ENCODE data around the gene ANKRA2.
"Not testable (repeated sequence)": the region's sequence is repeated elsewhere in the genome, so short reads cannot be mapped to it uniquely, and the experiment has no call there.

The ANKRA2 gene

DNA sequence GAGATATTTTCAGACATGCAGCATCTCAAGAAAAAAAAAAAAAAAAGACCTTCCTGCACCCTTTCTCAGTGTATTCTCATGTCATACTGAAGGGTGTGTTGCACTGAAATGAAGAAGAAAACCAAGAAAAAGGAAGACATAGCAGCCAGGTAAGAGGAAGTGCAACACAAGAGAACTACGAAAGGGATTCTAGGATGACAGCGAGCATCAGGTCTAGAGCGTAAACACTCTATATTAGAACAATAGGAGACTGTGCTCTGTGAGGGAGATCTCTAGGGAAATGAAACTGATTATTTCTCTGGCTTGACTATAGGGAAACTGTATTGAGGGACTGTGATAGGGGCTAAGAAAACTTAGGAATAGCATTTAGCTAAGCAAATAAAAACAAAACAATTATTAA, 37.2 kb downstream of the ANKRA2 start:
- Histone ChIP-seq H3K27ac (ENCODE audit: low read length) (no peak overlapping the region), H3K4me1 (ENCODE audit: control insufficient read depth, insufficient read depth, low read length) (no peaks in the 10 kb centered on the region), H3K9me3 (ENCODE audit: control insufficient read depth, insufficient read depth, low read length) (no peaks in the 10 kb centered on the region), H3K4me3 (ENCODE audit: low read length) (no peak overlapping the region), H3K36me3 (ENCODE audit: control insufficient read depth, insufficient read depth, low read length) (no peaks in the 10 kb centered on the region), H3K27me3 (ENCODE audit: control insufficient read depth, insufficient read depth, low read length) (no peaks in the 10 kb centered on the region)
- no CpG with 5 or more reads among the region's 3 CpGs for WGBS (ENCODE audit: insufficient coverage, insufficient read length)
- no peak for DNase-seq (ENCODE audit: low read depth, low spot score)

DNA sequence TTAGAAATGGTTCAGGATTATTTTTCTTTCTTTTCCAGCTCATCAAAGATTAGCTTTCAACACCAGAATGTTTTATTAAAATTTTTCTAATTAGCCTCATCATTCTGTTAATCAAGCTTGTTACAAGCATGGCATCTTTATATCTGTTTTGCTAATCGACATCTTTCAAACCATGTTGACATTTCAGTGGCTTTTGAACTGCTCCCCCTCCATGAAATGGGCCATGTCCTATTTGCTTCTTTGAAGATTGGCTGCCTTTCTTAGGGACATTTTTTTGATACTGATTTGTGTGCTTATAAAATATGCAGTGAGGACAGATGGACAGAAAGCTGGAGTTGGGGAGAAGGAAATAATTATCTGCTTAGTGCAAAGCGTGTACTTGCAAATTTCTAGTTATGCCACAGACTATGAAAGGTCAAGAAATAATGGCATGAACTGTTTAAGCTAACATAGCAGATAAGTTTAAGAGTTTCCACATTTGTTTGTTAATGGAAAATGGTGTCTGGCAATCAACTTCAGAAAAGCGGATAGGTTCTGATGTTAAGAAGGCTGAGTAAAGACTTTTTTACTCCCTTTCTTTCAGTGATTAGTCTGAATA, 39.7 kb downstream of the ANKRA2 start:
- no peak overlapping the region for H3K4me3 ChIP-seq (ENCODE audit: low read length)
- WGBS (ENCODE audit: insufficient coverage, insufficient read length), result no CpG with 5 or more reads among the region's 3 CpGs
- no peak for DNase-seq (ENCODE audit: low read depth, low spot score)
- no peaks in the 10 kb centered on the region for H3K36me3 ChIP-seq (ENCODE audit: control insufficient read depth, insufficient read depth, low read length)
- no peaks in the 10 kb centered on the region for H3K4me1 ChIP-seq (ENCODE audit: control insufficient read depth, insufficient read depth, low read length)
- no peaks in the 10 kb centered on the region for H3K9me3 ChIP-seq (ENCODE audit: control insufficient read depth, insufficient read depth, low read length)
- H3K27ac ChIP-seq (ENCODE audit: low read length), result no peak overlapping the region
- H3K27me3 ChIP-seq (ENCODE audit: control insufficient read depth, insufficient read depth, low read length), result no peaks in the 10 kb centered on the region

DNA sequence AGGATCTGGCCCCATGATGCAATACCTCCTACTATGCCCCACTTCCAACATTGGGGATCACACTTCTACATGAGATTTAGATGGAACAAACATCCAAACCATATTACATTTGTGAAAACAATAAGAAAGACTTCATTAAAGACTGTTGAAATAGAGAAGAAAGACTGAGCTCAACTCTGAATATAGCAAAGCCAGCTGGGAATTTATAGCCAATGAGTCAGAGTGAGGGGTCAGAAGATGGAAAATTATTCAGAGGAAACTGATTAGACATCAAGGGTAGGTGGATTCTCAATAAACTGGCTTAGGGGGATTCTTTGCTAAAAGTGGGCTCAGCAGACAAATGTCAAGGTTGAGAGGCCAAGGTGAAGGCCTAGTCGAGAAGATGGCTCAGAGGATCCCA, 41.6 kb downstream of the ANKRA2 start:
- H3K4me1 ChIP-seq (ENCODE audit: control insufficient read depth, insufficient read depth, low read length), result peaks cover 1% of the 10 kb centered on the region; the same call in 1 of the 2 replicates
- no peak overlapping the region for H3K4me3 ChIP-seq (ENCODE audit: low read length)
- no peaks in the 10 kb centered on the region for H3K9me3 ChIP-seq (ENCODE audit: control insufficient read depth, insufficient read depth, low read length)
- DNase-seq (ENCODE audit: low read depth, low spot score), result no peak
- H3K36me3 ChIP-seq (ENCODE audit: control insufficient read depth, insufficient read depth, low read length), result no peaks in the 10 kb centered on the region
- no peaks in the 10 kb centered on the region for H3K27me3 ChIP-seq (ENCODE audit: control insufficient read depth, insufficient read depth, low read length)
- no peak overlapping the region for H3K27ac ChIP-seq (ENCODE audit: low read length)
- WGBS (ENCODE audit: insufficient coverage, insufficient read length), result no CpG with 5 or more reads among the region's 1 CpG

DNA sequence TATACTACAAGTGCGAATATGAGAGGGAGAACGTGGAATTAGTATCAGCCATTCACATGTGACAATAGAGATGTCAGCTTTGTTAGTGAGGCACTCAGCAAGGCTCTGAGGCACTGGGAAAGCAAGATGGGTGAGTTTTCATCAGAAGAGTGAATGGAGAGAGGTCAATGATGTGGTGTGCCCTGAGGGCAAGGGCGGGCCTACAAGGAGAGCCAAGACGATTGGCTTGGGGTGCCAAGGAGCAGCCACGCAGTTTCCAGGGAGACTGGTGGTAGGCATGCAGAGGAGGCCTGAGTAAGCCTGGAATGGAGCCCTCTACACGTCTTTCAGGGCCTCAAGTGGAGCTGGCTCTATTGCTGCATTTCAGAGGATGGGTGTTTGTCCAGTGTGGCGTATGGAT, 42.5 kb downstream of the ANKRA2 start:
- Histone ChIP-seq H3K36me3 (ENCODE audit: control insufficient read depth, insufficient read depth, low read length) (no peaks in the 10 kb centered on the region), H3K4me3 (ENCODE audit: low read length) (no peak overlapping the region), H3K4me1 (ENCODE audit: control insufficient read depth, insufficient read depth, low read length) (peaks cover 1% of the 10 kb centered on the region; the same call in 1 of the 2 replicates), H3K9me3 (ENCODE audit: control insufficient read depth, insufficient read depth, low read length) (no peaks in the 10 kb centered on the region), H3K27ac (ENCODE audit: low read length) (no peak overlapping the region), H3K27me3 (ENCODE audit: control insufficient read depth, insufficient read depth, low read length) (no peaks in the 10 kb centered on the region)
- WGBS (ENCODE audit: insufficient coverage, insufficient read length), result no CpG with 5 or more reads among the region's 7 CpGs
- no peak for DNase-seq (ENCODE audit: low read depth, low spot score)

DNA sequence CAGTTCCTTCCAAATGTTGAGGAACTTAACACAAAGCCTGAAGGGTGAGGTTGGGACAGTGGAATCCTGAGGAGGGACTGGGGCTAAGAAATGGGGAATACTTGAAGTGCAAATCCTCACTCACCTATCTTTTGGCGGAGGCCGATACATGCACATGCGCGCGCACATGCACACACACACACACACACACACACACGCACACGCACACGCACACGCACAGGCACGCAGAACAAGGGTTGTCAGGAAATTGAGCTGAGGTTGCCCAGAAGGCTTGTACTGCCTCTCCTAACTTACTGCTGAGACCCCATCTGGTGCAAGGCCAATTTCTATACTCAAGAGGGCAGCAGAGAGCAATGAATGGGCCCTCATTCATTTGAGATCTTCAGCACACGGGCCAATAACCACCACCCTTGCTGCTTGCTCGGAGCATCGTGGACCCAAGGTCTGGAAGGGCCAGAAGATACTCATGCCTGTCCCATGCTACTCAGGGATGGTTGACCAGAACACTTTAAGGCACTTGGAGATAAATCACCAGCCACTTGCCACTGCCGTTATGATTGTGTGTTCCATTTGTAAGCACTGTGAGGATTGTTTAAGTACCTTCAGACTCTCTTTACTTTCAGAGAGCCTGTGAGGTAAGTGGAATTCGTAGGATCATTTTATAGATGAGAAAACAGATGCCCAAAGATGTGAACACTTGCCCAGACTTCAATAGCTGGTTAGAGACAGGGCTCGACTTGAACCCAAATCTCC, 45.7 kb downstream of the ANKRA2 start:
- Histone ChIP-seq H3K27me3 (ENCODE audit: control insufficient read depth, insufficient read depth, low read length) (no peaks in the 10 kb centered on the region), H3K36me3 (ENCODE audit: control insufficient read depth, insufficient read depth, low read length) (no peaks in the 10 kb centered on the region), H3K9me3 (ENCODE audit: control insufficient read depth, insufficient read depth, low read length) (no peaks in the 10 kb centered on the region), H3K4me1 (ENCODE audit: control insufficient read depth, insufficient read depth, low read length) (peaks cover 1% of the 10 kb centered on the region; the same call in 1 of the 2 replicates), H3K27ac (ENCODE audit: low read length) (no peak overlapping the region), H3K4me3 (ENCODE audit: low read length) (no peak overlapping the region)
- DNase-seq (ENCODE audit: low read depth, low spot score), result peak; percentile 84
- WGBS (ENCODE audit: insufficient coverage, insufficient read length), result no CpG with 5 or more reads among the region's 16 CpGs

DNA sequence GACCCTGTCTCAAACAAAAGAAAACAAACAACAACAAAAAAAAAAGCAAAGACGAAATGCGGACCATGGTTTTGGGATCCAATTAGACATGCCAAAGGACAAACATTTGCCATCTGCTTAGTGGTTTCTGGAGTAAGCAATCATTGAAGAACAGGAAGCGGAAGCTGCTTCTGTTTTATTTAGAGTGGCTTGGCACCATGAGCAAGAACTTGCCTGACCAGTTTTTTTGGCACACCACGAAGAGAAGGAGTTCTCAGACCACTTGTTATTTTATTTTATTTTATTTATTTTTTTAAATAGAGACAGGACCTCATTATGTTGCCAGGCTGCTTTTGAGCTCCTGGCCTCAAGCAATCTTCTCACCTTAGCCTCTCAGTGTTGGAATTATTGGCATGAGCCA, 50.2 kb downstream of the ANKRA2 start:
- H3K27ac ChIP-seq (ENCODE audit: low read length), result no peak overlapping the region
- DNase-seq (ENCODE audit: low read depth, low spot score), result no peak
- H3K36me3 ChIP-seq (ENCODE audit: control insufficient read depth, insufficient read depth, low read length), result no peaks in the 10 kb centered on the region
- H3K4me1 ChIP-seq (ENCODE audit: control insufficient read depth, insufficient read depth, low read length), result peaks cover 1% of the 10 kb centered on the region; the same call in 1 of the 2 replicates
- H3K4me3 ChIP-seq (ENCODE audit: low read length), result no peak overlapping the region
- no CpG with 5 or more reads among the region's 4 CpGs for WGBS (ENCODE audit: insufficient coverage, insufficient read length)
- no peaks in the 10 kb centered on the region for H3K9me3 ChIP-seq (ENCODE audit: control insufficient read depth, insufficient read depth, low read length)
- no peaks in the 10 kb centered on the region for H3K27me3 ChIP-seq (ENCODE audit: control insufficient read depth, insufficient read depth, low read length)

DNA sequence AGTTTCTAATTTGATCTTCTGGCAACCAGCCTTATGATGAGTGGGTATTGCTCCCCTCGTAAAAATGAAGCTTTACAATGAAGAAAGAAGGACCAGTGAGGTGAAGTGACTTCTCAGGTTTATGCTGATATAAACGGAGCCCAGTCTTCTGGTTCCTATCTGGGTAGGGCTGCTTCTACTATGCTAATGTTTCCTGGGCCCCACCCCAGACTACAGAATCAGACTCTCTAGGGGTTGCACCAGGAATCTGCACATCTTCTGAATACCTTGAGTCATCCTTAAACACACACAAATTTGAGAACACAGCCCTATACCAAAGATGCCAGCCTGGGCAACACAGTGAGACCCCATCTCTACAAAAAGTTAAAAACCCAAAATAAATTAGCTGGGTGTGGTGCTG, 51.0 kb downstream of the ANKRA2 start:
- DNase-seq (ENCODE audit: low read depth, low spot score), result no peak
- no peak overlapping the region for H3K27ac ChIP-seq (ENCODE audit: low read length)
- H3K4me1 ChIP-seq (ENCODE audit: control insufficient read depth, insufficient read depth, low read length), result no peaks in the 10 kb centered on the region
- no peak overlapping the region for H3K4me3 ChIP-seq (ENCODE audit: low read length)
- H3K9me3 ChIP-seq (ENCODE audit: control insufficient read depth, insufficient read depth, low read length), result no peaks in the 10 kb centered on the region
- no peaks in the 10 kb centered on the region for H3K36me3 ChIP-seq (ENCODE audit: control insufficient read depth, insufficient read depth, low read length)
- H3K27me3 ChIP-seq (ENCODE audit: control insufficient read depth, insufficient read depth, low read length), result no peaks in the 10 kb centered on the region
- no CpG with 5 or more reads among the region's 2 CpGs for WGBS (ENCODE audit: insufficient coverage, insufficient read length)

DNA sequence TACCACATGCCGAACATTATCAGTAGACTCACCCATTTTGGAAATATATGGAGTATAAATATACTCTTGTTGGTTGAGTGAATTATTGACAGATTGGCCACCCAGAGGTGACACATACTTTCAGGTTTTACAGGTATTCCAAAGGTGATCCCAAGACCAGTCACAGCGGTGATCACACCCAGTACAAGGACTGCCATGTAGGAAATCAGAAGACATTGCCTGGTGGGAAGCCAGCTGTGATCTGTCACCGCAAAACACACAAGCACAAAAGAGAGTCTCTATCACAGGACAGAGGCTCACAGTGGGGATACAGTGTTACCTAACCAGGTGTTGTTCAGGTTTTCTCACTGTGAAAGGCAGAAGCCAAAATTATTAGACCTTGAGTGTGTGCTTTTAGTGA, 51.4 kb downstream of the ANKRA2 start:
- DNase-seq (ENCODE audit: low read depth, low spot score), result no peak
- Histone ChIP-seq H3K36me3 (ENCODE audit: control insufficient read depth, insufficient read depth, low read length) (no peaks in the 10 kb centered on the region), H3K4me3 (ENCODE audit: low read length) (no peak overlapping the region), H3K27ac (ENCODE audit: low read length) (no peak overlapping the region), H3K4me1 (ENCODE audit: control insufficient read depth, insufficient read depth, low read length) (no peaks in the 10 kb centered on the region), H3K27me3 (ENCODE audit: control insufficient read depth, insufficient read depth, low read length) (no peaks in the 10 kb centered on the region), H3K9me3 (ENCODE audit: control insufficient read depth, insufficient read depth, low read length) (no peaks in the 10 kb centered on the region)
- WGBS (ENCODE audit: insufficient coverage, insufficient read length), result no CpG with 5 or more reads among the region's 3 CpGs

DNA sequence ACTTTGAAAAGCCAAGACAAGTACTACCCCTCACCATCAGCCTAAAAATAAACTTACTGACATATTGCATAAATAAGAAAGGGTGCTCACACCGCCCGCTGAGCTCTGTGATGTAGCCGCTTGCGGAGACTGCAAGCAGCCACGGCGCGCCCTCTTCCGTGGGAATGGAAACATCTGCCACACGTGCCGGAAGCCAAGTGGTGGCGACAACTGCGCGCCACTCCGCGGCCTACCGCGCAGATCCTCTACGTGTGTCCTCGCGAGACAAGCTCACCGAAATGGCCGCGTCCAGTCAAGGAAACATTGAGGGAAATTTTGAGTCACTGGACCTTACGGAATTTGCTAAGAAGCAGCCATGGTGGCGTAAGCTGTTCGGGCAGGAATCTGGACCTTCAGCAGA, 56.9 kb downstream of the ANKRA2 start:
- H3K27ac ChIP-seq (ENCODE audit: low read length); H3K9me3 ChIP-seq (ENCODE audit: control insufficient read depth, insufficient read depth, low read length); H3K4me3 ChIP-seq (ENCODE audit: low read length); DNase-seq (ENCODE audit: low read depth, low spot score); H3K4me1 ChIP-seq (ENCODE audit: control insufficient read depth, insufficient read depth, low read length); H3K27me3 ChIP-seq (ENCODE audit: control insufficient read depth, insufficient read depth, low read length): not testable (repeated sequence)
- no CpG with 5 or more reads among the region's 26 CpGs for WGBS (ENCODE audit: insufficient coverage, insufficient read length)
- peaks cover 10% of the 10 kb centered on the region; the same call in 1 of the 2 replicates for H3K36me3 ChIP-seq (ENCODE audit: control insufficient read depth, insufficient read depth, low read length)

DNA sequence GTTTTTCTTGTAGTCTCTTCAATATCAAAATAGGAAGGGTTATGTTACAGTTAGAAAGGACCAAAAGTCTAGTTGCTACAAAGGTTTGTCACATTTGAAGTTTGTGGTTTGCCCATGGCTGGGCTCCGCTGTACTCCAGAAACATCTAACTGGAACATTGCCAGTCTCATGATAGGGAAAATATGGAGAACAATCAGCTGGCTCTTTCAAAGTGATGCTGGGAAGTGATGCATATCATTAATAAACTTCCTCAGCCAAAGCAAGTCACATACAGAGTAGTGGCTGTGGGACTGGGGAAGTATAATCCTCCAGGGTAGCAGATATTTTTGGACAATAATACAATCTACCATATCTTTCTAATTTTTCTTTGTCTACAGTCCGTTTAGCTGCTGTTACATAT, 58.4 kb downstream of the ANKRA2 start:
- no peaks in the 10 kb centered on the region for H3K27me3 ChIP-seq (ENCODE audit: control insufficient read depth, insufficient read depth, low read length)
- 0 out of 2 replicates have a peak, but pooled peaks cover 3% of the 10 kb centered on the region for H3K4me1 ChIP-seq (ENCODE audit: control insufficient read depth, insufficient read depth, low read length)
- no peak overlapping the region for H3K27ac ChIP-seq (ENCODE audit: low read length)
- no peak for DNase-seq (ENCODE audit: low read depth, low spot score)
- no peaks in the 10 kb centered on the region for H3K9me3 ChIP-seq (ENCODE audit: control insufficient read depth, insufficient read depth, low read length)
- H3K36me3 ChIP-seq (ENCODE audit: control insufficient read depth, insufficient read depth, low read length), result peaks cover 15% of the 10 kb centered on the region; the same call in 1 of the 2 replicates
- no CpG with 5 or more reads among the region's 2 CpGs for WGBS (ENCODE audit: insufficient coverage, insufficient read length)
- no peak overlapping the region for H3K4me3 ChIP-seq (ENCODE audit: low read length)
